SK-MEL-5 (cell line): ENCODE results near the gene CFAP57. TPM values are rescaled to one million over a fixed set of nuclear protein-coding genes. Genes with fewer than 3 reads are reported as not detected.
A peak's percentile ranks its signal among the peaks of the same experiment; 100 is the strongest.
"Not testable (repeated sequence)": the region's sequence is repeated elsewhere in the genome, so short reads cannot be mapped to it uniquely, and the experiment has no call there.

Source experiments
- DNase-seq: peaks from one replicate; pipeline ENCODE4 v3.0.0-alpha.2; 2016; ENCODE audit warnings: low read depth, low spot score
- in situ Hi-C: cut with HindIII; loops from 2 replicates; pipeline ENCODE4 v1.10.0; 2016; ENCODE audit warnings: low sequenced_read_pairs, high pct_unique_total_duplicates, low pct_unique_long_range_greater_than_20kb
- polyA plus RNA-seq, 2 experiments: library from polyadenylated mRNA; depleted of rRNA; stranded (reverse); fragments of >200 nt; gene quantifications; 2 replicates each; pipeline ENCODE4 v1.2.3, GENCODE V29; 2015
- total RNA-seq: library from RNA; depleted of rRNA; stranded (reverse); fragments of >200 nt; shearing (Covaris generic); gene quantifications from 2 replicates; pipeline ENCODE4 v1.2.3, GENCODE V29; 2014; rRNA removed

Gene CFAP57
- not detected in 2 replicates for total RNA-seq
- not detected in 2 replicates for polyA plus RNA-seq (2015; cell fraction: cytosol; rRNA removed)
- polyA plus RNA-seq (2015; cell fraction: nucleus; rRNA removed) = not detected in 2 replicates

GRCh38 chr1:43171876-43172526 is at the start of gene CFAP57, which contains the start of gene EBNA1BP2:
TSS of gene CFAP57 (plus strand) at chr1:43172330. CDS start at chr1:43172754, 424 bp downstream.
TSS of gene EBNA1BP2 (minus strand) at chr1:43172290. CDS start at chr1:43172118, 172 bp downstream.
- peak; percentile 92 for DNase-seq
- in situ Hi-C loops = no loop called here

GRCh38 chr1:43123031-43123430 is 49.1 kb upstream of the CFAP57 start:
- in situ Hi-C loops = no loop called here

GRCh38 chr1:43128816-43129215 is 43.3 kb upstream of the CFAP57 start:
- in situ Hi-C loops = no loop called here
- DNase-seq = no peak

More at GRCh38 chr1:43123031-43123430, 49.1 kb upstream of the CFAP57 start:
- peak; percentile 38 for DNase-seq

GRCh38 chr1:43129426-43129825 is 42.7 kb upstream of the CFAP57 start:
- in situ Hi-C loops = no loop called here
- no peak for DNase-seq

GRCh38 chr1:43134068-43134467 is 38.1 kb upstream of the CFAP57 start:
- DNase-seq = no peak
- in situ Hi-C loops = no loop called here

GRCh38 chr1:43134640-43135039 is 37.5 kb upstream of the CFAP57 start:
- in situ Hi-C loops = no loop called here
- no peak for DNase-seq

- in situ Hi-C loops = no loop called here
Observed at GRCh38 chr1:43135857-43136781, 36.0 kb upstream of the CFAP57 start.

GRCh38 chr1:43137445-43138052 is 34.6 kb upstream of the CFAP57 start:
- in situ Hi-C loops = no loop called here
- peak; percentile 95 for DNase-seq

More at GRCh38 chr1:43135857-43136781, 36.0 kb upstream of the CFAP57 start:
- no peak for DNase-seq

- DNase-seq, in situ Hi-C loops: not testable (repeated sequence)
Observed at GRCh38 chr1:43139295-43139694, 32.8 kb upstream of the CFAP57 start.

- no peak for DNase-seq
- in situ Hi-C loops = no loop called here
Observed at GRCh38 chr1:43140010-43140409, 32.1 kb upstream of the CFAP57 start.

- no peak for DNase-seq
- in situ Hi-C loops = no loop called here
Observed at GRCh38 chr1:43140583-43140982, 31.5 kb upstream of the CFAP57 start.

GRCh38 chr1:43143441-43143888 is 28.7 kb upstream of the CFAP57 start:
- DNase-seq = peak; percentile 82
- in situ Hi-C loops = no loop called here

- in situ Hi-C loops = no loop called here
- DNase-seq = no peak
Observed at GRCh38 chr1:43144237-43144636, 27.9 kb upstream of the CFAP57 start.

GRCh38 chr1:43147625-43148327 is 24.4 kb upstream of the CFAP57 start:
- in situ Hi-C loops = no loop called here
- DNase-seq = peak; percentile 72

- no peak for DNase-seq
- in situ Hi-C loops = no loop called here
Observed at GRCh38 chr1:43149889-43150288, 22.2 kb upstream of the CFAP57 start.

GRCh38 chr1:43152866-43153265 is 19.3 kb upstream of the CFAP57 start:
- DNase-seq = no peak
- in situ Hi-C loops = no loop called here

GRCh38 chr1:43153443-43153842 is 18.7 kb upstream of the CFAP57 start:
- in situ Hi-C loops = no loop called here

More at GRCh38 chr1:43153443-43153842, 18.7 kb upstream of the CFAP57 start:
- DNase-seq = no peak
